HepG2 (cell line): ENCODE measurements around the gene ANK3.

Experiments
- CREB1 ChIP-seq, 2 experiments: fragments of 450-650 bp in 1 of 2; IDR thresholded peaks; 2 replicates each; pipeline ENCODE4 v1.6.1; 2016 to 2017; ENCODE audit warnings: control low read depth in 1 of 2, mild to moderate bottlenecking in 1 of 2, missing compliant biosample characterization in 1 of 2, missing genetic modification characterization in 1 of 2
- CTCF ChIP-seq: sonication (generic); formaldehyde crosslinking; IDR thresholded peaks from 2 replicates; pipeline ENCODE4 v1.5.0; 2020; ENCODE audit warnings: mild to moderate bottlenecking, missing genetic modification reagents, moderate library complexity
- HINFP ChIP-seq: sonication (generic); formaldehyde crosslinking; IDR thresholded peaks from 2 replicates; pipeline ENCODE4 v1.4.0; 2020; ENCODE audit warnings: low read depth, mild to moderate bottlenecking, missing genetic modification reagents
- HNRNPLL ChIP-seq: fragments of 200-400 bp; formaldehyde crosslinking; IDR thresholded peaks from 2 replicates; pipeline ENCODE4 v1.6.1; 2017; ENCODE audit warnings: mild to moderate bottlenecking, low read depth, low read length; ENCODE audit not compliant: poor library complexity, severe bottlenecking
- MTA3 ChIP-seq: sonication (generic); formaldehyde crosslinking; IDR thresholded peaks from 2 replicates; pipeline ENCODE4 v1.4.0; 2020; ENCODE audit warnings: missing genetic modification reagents
- NAIF1 ChIP-seq: sonication (generic); formaldehyde crosslinking; IDR thresholded peaks from 2 replicates; pipeline ENCODE4 v1.5.0; 2020; ENCODE audit warnings: mild to moderate bottlenecking, missing genetic modification reagents, borderline replicate concordance
- NR3C1 ChIP-seq: sonication (generic); formaldehyde crosslinking; IDR thresholded peaks from 2 replicates; pipeline ENCODE4 v1.4.0; 2020; ENCODE audit warnings: missing genetic modification reagents
- PAF1 ChIP-seq: IDR thresholded peaks from 2 replicates; pipeline ENCODE4 v1.6.1; 2016; ENCODE audit warnings: missing genetic modification reagents, missing compliant biosample characterization
- PATZ1 ChIP-seq: sonication (generic); formaldehyde crosslinking; IDR thresholded peaks from 2 replicates; pipeline ENCODE4 v1.4.0; 2020; ENCODE audit warnings: missing genetic modification reagents
- PCBP1 ChIP-seq: fragments of 200-400 bp; formaldehyde crosslinking; IDR thresholded peaks from 2 replicates; pipeline ENCODE4 v1.6.1; 2017; ENCODE audit warnings: mild to moderate bottlenecking, low read depth, low read length, borderline replicate concordance
- RAD21 ChIP-seq: fragments of 450-650 bp; formaldehyde crosslinking; IDR thresholded peaks from 2 replicates; pipeline ENCODE4 v1.5.0; 2020; ENCODE audit warnings: mild to moderate bottlenecking
- ZNF616 ChIP-seq: sonication (generic); formaldehyde crosslinking; IDR thresholded peaks from 2 replicates; pipeline ENCODE4 v1.5.0; 2020; ENCODE audit warnings: low read depth, mild to moderate bottlenecking, missing genetic modification reagents
- ZNF790 ChIP-seq: sonication (generic); formaldehyde crosslinking; IDR thresholded peaks from 2 replicates; pipeline ENCODE4 v1.8.0; 2022; ENCODE audit warnings: missing genetic modification reagents, mild to moderate bottlenecking, borderline replicate concordance

GRCh38 chr10:60387531-60387930 lies 2.1 kb downstream of the ANK3 start:
- TF ChIP-seq HINFP (CRISPR knock-in tag) (no peak), ZNF790 (no peak), HNRNPLL (no peak), CTCF (CRISPR knock-in tag) (no peak), ZNF616 (no peak), PCBP1 (no peak), PAF1 (no peak), CREB1 (IDR thresholded peaks at IDR 0.05) (no peak), CREB1 (CRISPR knock-in tag; IDR thresholded peaks at IDR 0.05) (no peak), MTA3 (CRISPR knock-in tag) (no peak), RAD21 (CRISPR knock-in tag) (no peak), NR3C1 (no peak), PATZ1 (CRISPR knock-in tag) (no peak), NAIF1 (CRISPR knock-in tag) (no peak)
